ENCODE measurements around the gene LRRC15. TPM values are rescaled to one million over a fixed set of nuclear protein-coding genes. Genes with fewer than 3 reads are reported as not detected.

The LRRC15 gene
- total RNA-seq, 2 donors from 2014 or later = 0.11 TPM; not detected in 1

DNA sequence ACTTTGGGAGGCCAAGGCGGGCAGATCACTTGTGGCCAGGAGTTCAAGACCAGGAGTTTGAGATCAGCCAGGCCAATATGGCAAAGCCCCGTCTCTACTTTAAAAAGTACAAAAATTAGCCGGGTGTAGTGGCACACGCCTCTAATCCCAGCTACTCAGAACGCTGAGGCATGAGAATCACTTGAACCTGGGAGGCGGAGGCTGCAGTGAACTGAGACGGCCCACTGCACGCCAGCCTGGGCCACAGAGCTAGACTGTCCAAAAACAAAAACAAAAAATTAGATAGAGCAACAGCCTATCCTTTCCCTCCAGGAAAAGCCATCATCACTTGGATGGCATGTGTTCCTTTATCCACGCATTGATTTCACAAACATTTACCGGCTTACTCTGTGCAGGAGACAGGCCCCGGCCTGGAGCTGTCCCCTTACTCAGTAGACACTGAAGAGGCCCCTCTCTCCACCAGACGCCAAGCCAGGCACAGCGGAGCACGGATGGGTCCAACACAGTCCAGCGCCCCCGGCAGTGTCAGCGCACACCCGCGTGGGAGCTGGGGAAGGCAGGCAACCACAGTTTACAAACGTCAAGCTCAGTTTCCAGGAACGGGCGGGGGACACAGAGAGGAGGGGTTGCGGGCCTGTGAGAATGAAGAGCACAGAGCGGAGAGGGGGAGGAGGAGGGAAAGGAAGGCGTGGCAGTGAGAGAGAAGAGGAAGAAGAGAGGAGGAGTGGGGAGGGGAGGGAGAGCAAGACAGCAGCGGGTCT lies 26.4 kb upstream of the LRRC15 start:
- TF ChIP-seq, protein P1, sequence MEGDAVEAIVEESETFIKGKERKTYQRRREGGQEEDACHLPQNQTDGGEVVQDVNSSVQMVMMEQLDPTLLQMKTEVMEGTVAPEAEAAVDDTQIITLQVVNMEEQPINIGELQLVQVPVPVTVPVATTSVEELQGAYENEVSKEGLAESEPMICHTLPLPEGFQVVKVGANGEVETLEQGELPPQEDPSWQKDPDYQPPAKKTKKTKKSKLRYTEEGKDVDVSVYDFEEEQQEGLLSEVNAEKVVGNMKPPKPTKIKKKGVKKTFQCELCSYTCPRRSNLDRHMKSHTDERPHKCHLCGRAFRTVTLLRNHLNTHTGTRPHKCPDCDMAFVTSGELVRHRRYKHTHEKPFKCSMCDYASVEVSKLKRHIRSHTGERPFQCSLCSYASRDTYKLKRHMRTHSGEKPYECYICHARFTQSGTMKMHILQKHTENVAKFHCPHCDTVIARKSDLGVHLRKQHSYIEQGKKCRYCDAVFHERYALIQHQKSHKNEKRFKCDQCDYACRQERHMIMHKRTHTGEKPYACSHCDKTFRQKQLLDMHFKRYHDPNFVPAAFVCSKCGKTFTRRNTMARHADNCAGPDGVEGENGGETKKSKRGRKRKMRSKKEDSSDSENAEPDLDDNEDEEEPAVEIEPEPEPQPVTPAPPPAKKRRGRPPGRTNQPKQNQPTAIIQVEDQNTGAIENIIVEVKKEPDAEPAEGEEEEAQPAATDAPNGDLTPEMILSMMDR (conservative IDR thresholded peaks at IDR 0.05) = no peak
- Mint-ChIP-seq H3K36me3 (ENCODE audit: low read depth) (no peaks in the 10 kb centered on the region), H3K9me3 (peaks cover under 1% of the 10 kb centered on the region), H3K4me3 (no peak overlapping the region), H3K4me1 (peaks cover 7% of the 10 kb centered on the region), H3K27ac (no peak overlapping the region), H3K27me3 (ENCODE audit: insufficient read depth) (peaks cover 38% of the 10 kb centered on the region)
- Histone ChIP-seq H3K36me3 (ENCODE audit: control insufficient read depth, insufficient read depth, low read length) (no peaks in the 10 kb centered on the region), H3K4me3 (ENCODE audit: low read length) (no peak overlapping the region), H3K4me1 (ENCODE audit: control insufficient read depth, insufficient read depth, low read length) (peaks cover 5% of the 10 kb centered on the region), H3K27me3 (ENCODE audit: control insufficient read depth, insufficient read depth, low read length, poor library complexity, severe bottlenecking) (peaks cover 54% of the 10 kb centered on the region), H3K9ac (ENCODE audit: extremely low read depth, low read length, poor library complexity, severe bottlenecking) (no peak overlapping the region), H3K9me3 (ENCODE audit: control insufficient read depth, low read length) (no peaks in the 10 kb centered on the region), H3K27ac (ENCODE audit: low read depth, low read length) (no peak overlapping the region)
- WGBS, 2 experiments (ENCODE audit: insufficient coverage in 1 of 2, insufficient read length in 1 of 2) = 53 to 64% methylated on average over 10 to 26 of the region's 26 CpGs
- peak; percentile 79 for DNase-seq

DNA sequence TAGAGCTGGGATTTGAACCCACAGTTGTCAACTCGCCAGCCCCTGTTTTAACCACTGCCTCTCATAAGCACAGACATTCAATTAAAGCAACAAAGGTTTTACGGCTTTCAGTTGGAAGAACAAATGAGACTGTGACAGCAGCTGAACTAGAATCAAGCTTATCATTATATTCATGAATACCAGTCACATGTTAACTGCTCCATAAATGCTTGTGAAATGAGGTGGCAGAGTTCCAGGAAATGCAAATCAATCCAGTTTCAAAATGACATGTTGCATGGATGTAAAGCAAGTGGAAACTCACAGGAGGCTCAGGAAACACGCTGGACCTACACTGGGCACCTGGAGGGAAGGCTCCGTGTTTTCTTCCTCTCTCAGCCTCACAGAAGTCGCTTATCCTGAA lies 25.7 kb upstream of the LRRC15 start:
- Mint-ChIP-seq H3K4me3 (no peak overlapping the region), H3K27me3 (ENCODE audit: insufficient read depth) (peaks cover 43% of the 10 kb centered on the region), H3K27ac (no peak overlapping the region), H3K36me3 (ENCODE audit: low read depth) (no peaks in the 10 kb centered on the region), H3K4me1 (peaks cover 7% of the 10 kb centered on the region), H3K9me3 (peaks cover 8% of the 10 kb centered on the region)
- DNase-seq = no peak
- 81 to 95% methylated on average over 3 to 5 of the region's 5 CpGs for WGBS, 2 experiments (ENCODE audit: insufficient coverage in 1 of 2, insufficient read length in 1 of 2)
- TF ChIP-seq, protein P1 (conservative IDR thresholded peaks at IDR 0.05) = no peak
- Histone ChIP-seq H3K36me3 (ENCODE audit: control insufficient read depth, insufficient read depth, low read length) (no peaks in the 10 kb centered on the region), H3K9me3 (ENCODE audit: control insufficient read depth, low read length) (peaks cover 6% of the 10 kb centered on the region), H3K27ac (ENCODE audit: low read depth, low read length) (no peak overlapping the region), H3K27me3 (ENCODE audit: control insufficient read depth, insufficient read depth, low read length, poor library complexity, severe bottlenecking) (peaks cover 56% of the 10 kb centered on the region), H3K9ac (ENCODE audit: extremely low read depth, low read length, poor library complexity, severe bottlenecking) (no peak overlapping the region), H3K4me1 (ENCODE audit: control insufficient read depth, insufficient read depth, low read length) (peaks cover 5% of the 10 kb centered on the region), H3K4me3 (ENCODE audit: low read length) (no peak overlapping the region)

DNA sequence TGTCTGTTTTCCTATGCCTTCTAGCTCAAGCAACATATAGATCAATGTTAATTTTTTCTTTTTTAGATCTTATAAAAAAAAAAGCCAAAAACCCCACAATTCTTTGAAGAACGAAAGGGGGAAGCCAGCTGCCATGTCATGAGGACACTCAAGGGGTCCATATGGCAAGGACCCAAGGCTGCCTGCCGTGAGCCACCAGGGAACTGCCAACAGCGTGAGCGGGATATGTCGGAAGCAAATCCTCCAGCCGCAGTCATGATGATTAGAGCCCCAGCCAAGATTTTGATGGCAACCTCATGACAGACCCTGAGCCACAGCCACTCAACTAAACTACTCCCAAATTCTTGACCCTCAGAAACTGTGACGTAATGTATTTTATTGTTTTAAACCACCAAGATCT lies 23.0 kb upstream of the LRRC15 start:
- Mint-ChIP-seq H3K4me1 (peaks cover 7% of the 10 kb centered on the region), H3K27me3 (ENCODE audit: insufficient read depth) (peaks cover 29% of the 10 kb centered on the region), H3K27ac (no peak overlapping the region), H3K4me3 (no peak overlapping the region), H3K36me3 (ENCODE audit: low read depth) (no peaks in the 10 kb centered on the region), H3K9me3 (peaks cover 9% of the 10 kb centered on the region)
- Histone ChIP-seq H3K4me3 (ENCODE audit: low read length) (no peak overlapping the region), H3K36me3 (ENCODE audit: control insufficient read depth, insufficient read depth, low read length) (no peaks in the 10 kb centered on the region), H3K9ac (ENCODE audit: extremely low read depth, low read length, poor library complexity, severe bottlenecking) (no peak overlapping the region), H3K9me3 (ENCODE audit: control insufficient read depth, low read length) (peaks cover 9% of the 10 kb centered on the region), H3K27me3 (ENCODE audit: control insufficient read depth, insufficient read depth, low read length, poor library complexity, severe bottlenecking) (peaks cover 47% of the 10 kb centered on the region), H3K4me1 (ENCODE audit: control insufficient read depth, insufficient read depth, low read length) (peaks cover 3% of the 10 kb centered on the region), H3K27ac (ENCODE audit: low read depth, low read length) (no peak overlapping the region)
- no peak for DNase-seq
- TF ChIP-seq, protein P1 (conservative IDR thresholded peaks at IDR 0.05) = no peak
- 87 to 91% methylated on average over 4 to 7 of the region's 7 CpGs for WGBS, 2 experiments (ENCODE audit: insufficient coverage in 1 of 2, insufficient read length in 1 of 2)

Measured in endodermal cell (in vitro differentiated cells).